MG63 (cell line): ENCODE measurements around the gene SLC7A1. TPM values are rescaled to one million over a fixed set of nuclear protein-coding genes. Genes with fewer than 3 reads are reported as not detected.

Experiments used
- DNase-seq: peaks from one replicate; pipeline ENCODE4 v3.0.0-alpha.2; 2020
- H3K27me3 ChIP-seq: fragments of 250-450 bp; sonication (Bioruptor Pico); 2 replicates; pipeline ENCODE4 v1.5.1; 2020; ENCODE audit warnings: mild to moderate bottlenecking, moderate library complexity
- H3K36me3 ChIP-seq: fragments of 250-450 bp; sonication (Bioruptor Pico); 2 replicates; pipeline ENCODE4 v1.5.1; 2020; ENCODE audit warnings: mild to moderate bottlenecking, moderate library complexity
- H3K4me3 ChIP-seq: fragments of 250-450 bp; sonication (Bioruptor Pico); 2 replicates; pipeline ENCODE4 v1.5.1; 2020; ENCODE audit warnings: mild to moderate bottlenecking, moderate library complexity
- H3K9me3 ChIP-seq: fragments of 250-450 bp; sonication (Bioruptor Pico); 2 replicates; pipeline ENCODE4 v1.5.1; 2020; ENCODE audit warnings: mild to moderate bottlenecking, moderate library complexity
- total RNA-seq: library from RNA; depleted of rRNA; stranded (reverse); fragments of >200 nt; shearing (Covaris generic); gene quantifications from 2 replicates; pipeline ENCODE4 v1.2.3, GENCODE V29; 2014; ENCODE audit warnings: low replicate concordance

SLC7A1 gene
- total RNA-seq, 1 experiment from 2014 or later: 21.0 TPM

DNA sequence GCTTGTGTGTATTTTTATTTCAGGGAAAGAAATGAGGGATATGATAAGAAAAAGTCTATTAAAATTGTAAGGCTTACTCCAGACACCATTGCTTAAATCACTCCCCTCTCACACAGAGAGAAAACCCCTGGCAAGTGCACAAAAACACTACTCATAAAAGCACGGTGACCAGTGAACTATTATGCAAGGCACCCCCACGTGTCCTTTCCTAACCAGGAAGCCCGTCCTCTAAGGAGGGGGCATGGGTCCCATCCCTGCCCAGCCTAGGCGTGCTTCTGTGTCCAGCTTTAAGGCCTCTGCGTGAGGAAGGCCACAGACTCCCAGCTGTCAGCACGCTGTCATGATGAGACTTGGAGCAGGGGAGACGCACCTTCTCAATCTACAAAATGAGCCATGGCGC lies 83.5 kb downstream of the SLC7A1 start:
- H3K36me3 ChIP-seq: peaks cover 67% of the 10 kb centered on the region
- DNase-seq: no peak
- no peak overlapping the region for H3K4me3 ChIP-seq

DNA sequence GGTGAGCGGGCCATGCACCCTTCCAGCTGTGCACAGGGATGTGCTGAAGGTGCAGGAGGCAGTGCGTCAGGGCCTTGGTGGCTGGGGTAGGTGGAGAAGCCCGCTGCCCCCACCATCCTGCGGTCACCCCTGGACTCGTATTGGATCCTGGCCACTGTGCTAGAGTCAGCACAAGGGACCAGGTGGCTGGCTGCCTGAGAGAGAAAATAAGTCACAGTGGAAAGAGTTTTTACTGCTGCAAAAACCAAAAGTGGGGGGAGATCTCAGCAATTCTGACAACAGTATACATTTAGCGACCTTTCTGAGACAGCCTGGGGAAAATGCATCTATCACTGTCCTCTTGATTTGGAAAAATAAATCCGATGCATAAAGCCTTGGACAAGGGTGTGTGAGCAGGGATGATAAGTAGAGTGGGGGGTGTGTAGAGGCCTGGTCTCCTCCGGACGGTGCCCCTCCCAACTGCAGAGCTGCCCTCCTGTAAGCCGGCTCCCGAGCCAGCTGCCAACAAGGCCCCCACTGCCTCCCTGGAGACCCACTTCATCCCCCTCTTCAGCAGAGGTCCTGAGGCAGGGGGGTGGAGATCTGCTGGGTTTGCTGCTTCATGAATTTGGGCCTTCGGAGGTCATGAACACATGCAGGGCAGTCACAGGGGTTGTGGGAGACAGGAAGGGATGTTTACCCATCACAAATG lies 84.2 kb downstream of the SLC7A1 start:
- H3K9me3 ChIP-seq: no peaks in the 10 kb centered on the region
- DNase-seq: no peak
- no peaks in the 10 kb centered on the region for H3K27me3 ChIP-seq
- H3K4me3 ChIP-seq: no peak overlapping the region
- H3K36me3 ChIP-seq: peaks cover 61% of the 10 kb centered on the region

More for the DNA sequence above, 83.5 kb downstream of the SLC7A1 start:
- no peaks in the 10 kb centered on the region for H3K27me3 ChIP-seq
- H3K9me3 ChIP-seq: no peaks in the 10 kb centered on the region

DNA sequence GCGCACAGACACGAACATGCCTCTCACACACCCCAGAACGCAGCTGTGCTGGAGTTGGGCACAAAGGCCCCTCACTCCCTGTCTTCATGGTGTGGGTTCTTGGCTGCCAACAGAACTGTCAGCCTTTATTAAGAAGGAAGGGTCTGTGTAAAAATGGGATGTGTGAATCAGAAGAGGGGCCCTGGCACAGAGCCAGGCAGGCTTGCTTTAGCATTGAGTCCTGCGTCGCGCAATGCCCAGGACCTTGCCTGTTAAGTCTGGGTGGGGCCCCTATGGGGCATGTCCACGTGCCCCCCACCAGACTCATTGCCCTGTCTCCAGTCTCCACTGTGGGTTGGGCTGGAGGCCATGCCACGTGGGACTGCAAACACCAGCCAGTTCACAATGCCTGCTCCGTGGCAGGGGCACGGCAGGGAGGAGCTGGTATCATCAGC lies 84.8 kb downstream of the SLC7A1 start:
- Histone ChIP-seq H3K4me3 (no peak overlapping the region), H3K36me3 (peaks cover 55% of the 10 kb centered on the region), H3K9me3 (no peaks in the 10 kb centered on the region)

DNA sequence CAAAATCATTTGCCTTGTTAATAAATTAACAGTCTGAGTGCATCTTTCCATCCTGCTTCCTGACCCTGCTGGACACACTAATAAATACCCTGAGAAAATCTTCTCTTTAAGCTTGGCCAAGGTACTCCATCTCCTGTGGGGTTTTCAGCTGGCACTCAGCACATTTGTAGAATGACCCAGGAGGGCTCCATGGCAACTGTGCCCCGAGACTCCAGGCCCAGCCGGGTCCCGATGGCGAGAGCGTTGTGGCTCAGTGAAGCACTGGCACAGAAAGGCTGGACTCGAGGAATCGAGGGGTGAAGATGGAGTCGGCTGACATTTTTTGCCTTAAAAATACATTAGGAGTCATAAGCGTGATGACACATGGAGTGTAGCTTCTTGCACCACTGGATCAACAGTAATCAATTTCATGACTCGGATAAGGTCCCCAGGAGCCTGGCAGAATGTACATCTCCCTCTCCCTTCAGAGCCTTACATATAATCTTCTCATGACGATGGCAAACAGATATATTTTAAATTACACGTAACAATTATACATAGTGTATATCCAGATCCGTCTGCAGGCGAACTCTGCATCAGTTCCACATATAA lies 85.4 kb downstream of the SLC7A1 start:
- DNase-seq: no peak
- Histone ChIP-seq H3K9me3 (no peaks in the 10 kb centered on the region), H3K36me3 (peaks cover 49% of the 10 kb centered on the region), H3K4me3 (no peak overlapping the region), H3K27me3 (no peaks in the 10 kb centered on the region)

More for the DNA sequence above, 84.8 kb downstream of the SLC7A1 start:
- no peak for DNase-seq
- no peaks in the 10 kb centered on the region for H3K27me3 ChIP-seq

DNA sequence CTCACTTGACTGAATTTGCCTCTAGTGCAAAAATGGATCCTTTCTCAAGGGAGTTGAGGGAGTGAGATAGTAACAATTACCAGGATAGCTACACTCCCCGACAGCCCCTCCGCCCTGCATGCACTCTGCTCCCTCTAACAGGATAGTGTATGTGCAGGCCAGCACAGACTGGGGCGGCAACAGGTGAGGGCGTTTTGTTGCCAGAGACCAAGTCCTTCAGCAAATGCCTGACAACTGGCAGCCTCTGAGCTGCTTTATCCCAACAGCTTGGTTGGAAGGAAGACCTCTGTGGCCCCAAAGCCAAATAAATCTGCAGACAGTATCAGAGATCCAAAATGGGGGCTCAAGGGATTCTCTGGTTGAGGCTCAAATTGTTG lies 86.6 kb downstream of the SLC7A1 start:
- no peak for DNase-seq
- Histone ChIP-seq H3K4me3 (no peak overlapping the region), H3K9me3 (no peaks in the 10 kb centered on the region), H3K36me3 (peaks cover 40% of the 10 kb centered on the region), H3K27me3 (no peaks in the 10 kb centered on the region)

DNA sequence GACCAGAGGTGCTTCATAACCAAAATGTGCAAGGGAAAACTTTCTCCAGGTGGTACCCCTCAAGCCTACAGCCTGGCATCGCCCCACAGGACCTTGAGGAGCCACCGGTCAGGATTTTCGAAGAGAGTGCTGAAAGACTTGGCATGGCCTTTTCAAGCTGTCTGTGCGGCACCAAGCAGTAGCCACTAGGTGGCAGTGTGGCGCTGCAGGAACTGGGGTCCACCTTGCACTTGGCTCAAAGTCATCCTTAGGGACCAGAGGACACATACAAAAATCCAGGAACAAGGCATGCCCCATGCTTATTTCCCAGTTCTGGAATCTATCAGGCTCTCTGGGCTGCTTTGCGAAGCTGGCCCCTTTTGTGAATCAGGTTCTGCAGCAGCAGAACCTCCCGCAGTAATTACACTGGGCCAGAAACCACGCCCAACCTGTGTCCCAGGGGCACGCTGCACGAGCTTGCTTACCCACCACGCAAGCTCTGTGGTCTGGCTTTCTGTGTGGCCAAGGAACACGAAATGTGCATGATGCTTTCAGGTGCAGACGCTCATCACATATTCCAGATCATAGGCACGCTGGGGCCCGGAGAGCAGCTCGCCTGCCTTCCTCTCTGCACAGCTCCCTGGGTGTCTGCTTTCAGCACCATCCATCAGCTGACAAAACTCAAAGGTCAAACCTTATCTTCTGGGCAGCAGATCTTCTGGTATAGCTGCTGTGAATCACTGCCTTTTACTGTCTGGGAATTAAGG lies 87.2 kb downstream of the SLC7A1 start:
- no peaks in the 10 kb centered on the region for H3K27me3 ChIP-seq
- peak; percentile 59 for DNase-seq
- peaks cover 34% of the 10 kb centered on the region for H3K36me3 ChIP-seq
- H3K9me3 ChIP-seq: no peaks in the 10 kb centered on the region
- no peak overlapping the region for H3K4me3 ChIP-seq

DNA sequence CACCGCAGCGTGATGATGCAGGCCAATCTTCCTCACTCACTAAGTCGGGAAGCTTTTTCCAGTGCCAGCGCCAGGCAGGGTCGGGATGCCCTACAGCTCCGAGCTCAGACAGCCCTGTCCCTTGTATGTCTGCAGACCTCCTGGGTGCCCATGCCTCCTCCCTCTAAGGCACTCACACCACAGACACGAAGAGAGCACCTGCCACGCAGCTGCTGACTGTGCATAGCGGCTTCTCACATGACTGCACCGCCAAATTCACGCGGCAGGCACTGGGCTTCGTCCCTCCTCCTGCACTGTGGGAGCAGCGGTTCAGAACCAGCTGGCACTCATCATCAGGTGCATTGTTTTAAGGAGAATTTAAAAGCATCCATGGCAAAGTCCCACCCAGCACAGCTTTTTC lies 88.1 kb downstream of the SLC7A1 start:
- no peak overlapping the region for H3K4me3 ChIP-seq
- DNase-seq: no peak
- H3K9me3 ChIP-seq: no peaks in the 10 kb centered on the region
- H3K36me3 ChIP-seq: peaks cover 25% of the 10 kb centered on the region
- H3K27me3 ChIP-seq: no peaks in the 10 kb centered on the region

DNA sequence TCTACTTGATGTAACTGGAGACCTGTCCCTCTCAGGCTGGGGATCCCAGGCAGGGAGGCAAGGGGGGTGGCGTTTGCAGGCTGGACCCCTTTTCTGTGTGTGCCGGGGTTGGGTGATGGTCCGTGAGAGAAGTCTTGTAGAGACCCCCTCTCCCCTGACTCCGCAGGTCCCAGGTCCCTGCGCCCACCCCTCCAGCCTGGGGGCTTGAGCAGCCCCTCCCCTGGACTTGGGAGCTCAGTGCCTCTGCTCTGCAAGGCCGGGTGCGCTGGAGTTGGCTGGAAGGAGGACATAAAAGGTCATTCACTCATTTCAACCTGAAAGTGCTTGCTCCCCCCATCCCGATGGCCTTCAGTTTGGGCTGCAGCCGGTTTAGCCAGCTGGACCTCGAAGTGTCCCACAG lies 89.5 kb downstream of the SLC7A1 start:
- no peak for DNase-seq
- Histone ChIP-seq H3K9me3 (no peaks in the 10 kb centered on the region), H3K27me3 (no peaks in the 10 kb centered on the region), H3K36me3 (peaks cover 12% of the 10 kb centered on the region), H3K4me3 (no peak overlapping the region)

DNA sequence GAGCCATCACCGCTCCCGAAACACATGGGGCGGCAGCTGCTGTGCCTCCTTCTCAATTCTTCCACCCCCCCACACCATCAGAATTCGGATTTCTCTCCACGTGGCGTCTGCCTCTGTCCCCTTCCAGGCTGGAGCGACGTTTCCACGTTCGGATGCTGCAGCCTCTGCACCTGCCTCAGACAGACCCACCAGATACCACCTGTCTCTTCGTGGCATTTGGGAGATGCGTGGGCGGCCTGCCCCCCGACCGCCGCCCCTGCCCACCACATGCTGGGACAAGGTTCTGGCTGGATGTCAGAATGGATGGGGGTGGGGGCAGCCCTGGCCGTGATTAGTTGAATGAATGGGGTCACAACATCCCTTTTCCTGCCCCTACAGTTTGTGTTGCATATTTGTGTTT lies 90.0 kb downstream of the SLC7A1 start:
- peaks cover 8% of the 10 kb centered on the region for H3K36me3 ChIP-seq

DNA sequence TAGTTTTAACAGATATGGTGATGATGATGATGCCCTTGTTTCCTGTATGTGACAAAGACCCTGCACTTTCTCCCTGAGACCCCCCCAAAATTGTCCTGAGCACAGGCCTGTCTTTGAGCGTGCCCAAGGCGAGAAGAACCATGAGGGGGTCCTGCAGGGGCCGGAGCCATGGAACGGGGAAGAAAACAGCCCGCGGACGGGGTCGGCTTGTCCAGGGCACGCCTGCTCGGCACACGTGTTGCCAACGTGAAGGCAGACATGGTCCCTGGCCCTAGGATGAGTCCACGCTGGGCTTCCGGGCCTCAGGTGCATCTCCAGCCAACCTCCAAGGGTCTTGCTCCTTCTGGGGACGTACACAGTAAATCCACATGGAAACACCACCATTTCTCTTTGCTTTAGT lies 90.8 kb downstream of the SLC7A1 start:
- Histone ChIP-seq H3K9me3 (no peaks in the 10 kb centered on the region), H3K27me3 (no peaks in the 10 kb centered on the region), H3K36me3 (peaks cover 5% of the 10 kb centered on the region), H3K4me3 (no peak overlapping the region)
- DNase-seq: no peak

More for the DNA sequence above, 90.0 kb downstream of the SLC7A1 start:
- H3K9me3 ChIP-seq: no peaks in the 10 kb centered on the region
- DNase-seq: no peak
- H3K4me3 ChIP-seq: no peak overlapping the region
- H3K27me3 ChIP-seq: no peaks in the 10 kb centered on the region

DNA sequence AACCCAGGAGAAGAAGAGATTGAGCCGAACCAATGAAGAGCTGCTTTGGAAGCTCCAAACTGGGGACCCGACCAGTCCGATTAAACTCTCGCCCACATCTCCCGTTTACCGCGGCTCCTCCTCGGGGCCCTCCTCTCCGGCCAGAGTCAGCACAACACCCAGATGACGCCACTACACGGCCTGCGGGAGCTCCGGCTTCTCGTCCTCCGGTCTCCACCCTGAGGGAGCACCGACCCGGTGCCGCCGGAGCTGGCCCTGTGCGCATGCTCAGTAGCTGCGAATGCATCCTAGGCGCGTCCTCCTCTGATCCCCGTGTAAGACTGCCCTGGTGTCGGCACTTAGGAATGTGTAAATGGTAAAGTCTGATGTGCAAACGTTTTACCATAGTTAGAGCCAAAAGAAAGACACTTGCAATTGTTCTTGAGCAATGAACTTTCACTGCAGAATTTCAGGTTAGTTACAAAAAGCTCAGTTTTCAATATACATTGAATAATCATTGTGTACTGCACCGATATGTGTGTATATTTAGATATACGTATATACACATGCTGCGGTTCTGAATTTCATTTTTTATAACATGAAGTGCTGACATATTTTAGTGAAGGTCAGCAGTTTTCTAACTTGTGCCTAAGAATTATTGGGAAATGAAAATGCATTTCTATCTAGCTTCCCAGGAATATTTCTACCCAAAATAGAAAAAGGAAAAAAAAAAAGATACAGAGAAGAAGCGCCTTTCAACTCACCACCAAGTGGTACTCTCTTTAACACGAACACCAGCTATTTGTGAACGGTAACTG lies 92.2 kb downstream of the SLC7A1 start:
- peak; percentile 50 for DNase-seq
- no peaks in the 10 kb centered on the region for H3K27me3 ChIP-seq
- H3K36me3 ChIP-seq: peaks cover 5% of the 10 kb centered on the region
- H3K4me3 ChIP-seq: peak overlapping the region; percentile 9
- H3K9me3 ChIP-seq: no peaks in the 10 kb centered on the region

DNA sequence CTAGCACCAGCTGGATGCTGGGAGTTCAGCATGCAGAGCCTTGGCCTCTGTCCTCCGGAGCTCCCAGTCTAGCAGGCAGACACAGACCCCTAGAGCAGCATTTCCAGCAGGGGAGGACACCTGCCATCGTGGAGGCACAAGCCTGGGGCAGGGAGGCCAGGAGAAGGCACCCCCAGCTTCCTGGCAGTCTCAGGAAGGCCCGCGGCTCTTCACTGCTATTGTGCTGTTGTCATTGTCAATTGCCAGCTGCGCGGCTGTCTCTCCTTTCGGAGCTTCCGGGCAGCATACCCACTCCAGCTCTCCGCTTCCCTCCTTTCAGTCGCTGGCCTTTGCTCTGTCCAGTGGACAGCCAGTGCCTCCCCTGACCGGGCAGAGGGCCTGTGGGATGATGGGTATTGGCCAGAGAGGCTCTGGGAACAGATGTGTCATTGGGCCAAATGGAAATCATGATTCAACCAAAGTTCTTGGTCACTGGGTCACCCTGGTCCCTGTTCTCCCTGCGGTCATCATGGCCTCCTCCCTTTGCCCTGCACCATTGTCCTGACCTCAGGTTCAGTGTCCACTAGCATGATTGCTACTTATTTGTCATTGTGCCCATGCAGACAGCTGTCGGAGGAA lies 93.0 kb downstream of the SLC7A1 start:
- no peaks in the 10 kb centered on the region for H3K27me3 ChIP-seq
- no peak for DNase-seq
- no peak overlapping the region for H3K4me3 ChIP-seq
- H3K9me3 ChIP-seq: no peaks in the 10 kb centered on the region
- no peaks in the 10 kb centered on the region for H3K36me3 ChIP-seq

DNA sequence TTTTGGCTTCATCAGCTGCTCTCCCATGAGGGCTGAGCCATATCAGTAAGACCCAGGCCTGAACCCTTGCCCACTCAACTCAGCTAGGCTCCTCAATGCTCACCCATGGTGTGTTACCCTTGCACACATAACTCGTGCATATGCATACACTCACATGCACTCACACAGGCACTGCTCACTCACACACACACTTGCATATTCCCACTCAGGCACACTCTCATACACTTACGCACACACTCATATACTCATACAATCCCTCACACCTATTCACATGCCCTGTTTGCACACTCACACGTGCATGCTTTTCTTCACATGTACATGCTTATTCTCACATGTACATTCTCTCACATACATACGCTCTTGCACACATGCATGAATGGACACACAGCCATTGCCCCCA lies 93.8 kb downstream of the SLC7A1 start:
- no peak for DNase-seq
- Histone ChIP-seq H3K27me3 (no peaks in the 10 kb centered on the region), H3K4me3 (no peak overlapping the region), H3K9me3 (no peaks in the 10 kb centered on the region), H3K36me3 (no peaks in the 10 kb centered on the region)

DNA sequence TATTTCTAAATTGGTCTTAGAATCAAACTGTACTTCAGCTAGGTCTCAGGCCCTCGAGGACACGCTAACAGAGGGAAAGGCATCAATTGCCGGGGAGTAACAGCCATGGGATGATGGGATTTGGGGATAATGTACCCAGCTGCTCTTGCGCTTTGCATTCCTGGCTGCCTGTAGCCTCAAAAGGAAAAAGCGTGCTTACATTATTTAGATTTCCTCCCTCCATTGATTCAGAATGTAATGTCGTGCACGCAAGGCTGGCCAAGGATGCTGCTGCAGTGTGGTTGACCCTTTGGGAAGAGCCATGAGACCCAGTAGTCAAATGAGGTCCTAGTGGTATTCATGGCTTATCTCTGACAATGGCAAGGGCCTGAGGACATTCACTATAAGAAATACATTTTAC lies 95.1 kb downstream of the SLC7A1 start:
- no peak for DNase-seq
- no peaks in the 10 kb centered on the region for H3K9me3 ChIP-seq
- no peaks in the 10 kb centered on the region for H3K27me3 ChIP-seq
- no peak overlapping the region for H3K4me3 ChIP-seq
- H3K36me3 ChIP-seq: no peaks in the 10 kb centered on the region

DNA sequence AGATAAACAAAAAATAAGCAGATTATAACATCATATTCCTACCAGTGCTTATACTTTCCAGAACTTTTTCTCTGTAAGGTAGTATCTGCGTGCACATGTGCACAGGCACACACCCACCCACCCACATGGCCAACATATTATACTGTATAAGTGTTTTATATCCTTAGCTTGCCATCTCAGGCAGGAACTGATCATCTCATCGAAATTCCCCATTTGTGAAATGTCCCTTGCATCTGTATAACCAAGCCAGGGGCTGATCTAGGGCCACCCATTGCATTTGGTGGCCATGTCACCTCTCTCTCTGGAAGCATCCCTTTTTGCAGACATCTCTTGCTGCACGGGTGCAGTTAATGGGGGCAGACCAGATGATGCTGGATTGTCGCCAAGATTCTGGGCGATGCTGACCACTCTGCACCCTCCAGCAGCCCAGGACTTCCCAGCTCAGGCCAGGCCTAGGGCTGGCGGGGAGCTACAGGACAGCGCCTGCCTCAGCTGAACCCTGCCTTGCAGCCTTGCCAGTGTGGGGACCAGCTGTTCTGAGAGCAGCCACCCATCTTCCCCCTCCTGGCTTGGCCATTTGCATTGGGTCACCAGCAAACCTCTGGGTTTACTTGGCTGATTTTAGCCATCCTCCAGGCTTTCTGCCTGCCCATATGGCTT lies 95.9 kb downstream of the SLC7A1 start:
- Histone ChIP-seq H3K9me3 (no peaks in the 10 kb centered on the region), H3K27me3 (no peaks in the 10 kb centered on the region), H3K36me3 (no peaks in the 10 kb centered on the region), H3K4me3 (no peak overlapping the region)
- no peak for DNase-seq

DNA sequence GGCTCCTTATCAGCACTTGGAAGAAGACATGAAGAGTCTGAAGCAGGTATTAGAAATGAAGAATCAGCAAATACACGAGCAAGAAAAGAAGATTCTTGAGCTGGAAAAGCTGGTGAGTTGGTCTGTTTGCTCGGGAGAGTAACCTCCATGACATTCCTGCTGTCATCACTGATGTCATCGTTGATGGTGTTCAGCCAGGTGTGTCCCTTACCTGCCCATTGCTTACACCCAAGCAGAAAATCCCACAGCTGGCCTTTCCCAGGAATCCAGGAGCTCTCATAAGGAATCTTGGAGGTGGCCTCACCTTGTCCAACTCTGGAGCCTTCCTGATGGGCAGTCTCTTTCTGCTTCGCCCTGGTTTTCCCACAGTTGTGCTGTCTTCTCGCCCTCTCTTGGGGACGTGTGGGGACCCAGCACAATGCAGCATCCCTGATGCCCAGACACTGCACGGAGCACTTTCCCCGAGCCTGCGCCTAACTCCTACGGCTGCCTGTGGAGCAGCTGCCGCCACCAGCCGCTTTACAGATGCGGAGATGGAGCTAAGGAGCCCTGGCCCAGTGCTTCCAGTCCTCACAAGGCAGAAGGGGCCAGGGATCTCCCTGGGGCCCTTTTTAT lies 97.0 kb downstream of the SLC7A1 start:
- no peak overlapping the region for H3K4me3 ChIP-seq
- H3K27me3 ChIP-seq: no peaks in the 10 kb centered on the region
- DNase-seq: no peak
- no peaks in the 10 kb centered on the region for H3K36me3 ChIP-seq
- no peaks in the 10 kb centered on the region for H3K9me3 ChIP-seq
